Heart left ventricle (tissue), 16 donors: Measurements from ENCODE around the gene NKAIN2. TPM values are rescaled to one million over a fixed set of nuclear protein-coding genes. Genes with fewer than 3 reads are reported as not detected.

Experiments
- ATAC-seq, 4 donors: fragments of 200-7000 bp; cut with Tn5 transposase; one replicate each; pipeline ENCODE4 v1.9.1; 2020 to 2022; ENCODE audit warnings: moderate library complexity in 4 of 4, mild to moderate bottlenecking in 3 of 4, moderate number of reproducible peaks in 1 of 4
- DNase-seq, 5 donors: peaks; one replicate each; pipeline ENCODE4 v3.0.0-alpha.2; 2020
- H3K27ac ChIP-seq, 12 donors: fragments of 200-600 bp; sonication (generic) in 4 of 12; one replicate each; pipeline versions ENCODE4 v1.5.0 to v1.8.0; 2016 to 2022; ENCODE audit warnings: mild to moderate bottlenecking in 2 of 12
- H3K27me3 ChIP-seq, 9 donors: fragments of 200-600 bp; sonication (generic) in 2 of 9; one replicate each; pipeline versions ENCODE4 v1.5.1 to v1.8.0; 2016 to 2022; ENCODE audit warnings: mild to moderate bottlenecking in 3 of 9
- H3K36me3 ChIP-seq, 9 donors: fragments of 200-600 bp; sonication (generic) in 2 of 9; one replicate each; pipeline versions ENCODE4 v1.5.0 to v1.8.0; 2018 to 2022; ENCODE audit warnings: mild to moderate bottlenecking in 2 of 9
- H3K4me1 ChIP-seq, 12 donors: fragments of 200-600 bp; sonication (generic) in 4 of 12; one replicate each; pipeline versions ENCODE4 v1.5.0 to v1.8.0; 2016 to 2022; ENCODE audit warnings: mild to moderate bottlenecking in 3 of 12
- H3K4me3 ChIP-seq, 12 donors: fragments of 200-600 bp; sonication (generic) in 4 of 12; one replicate each; pipeline versions ENCODE4 v1.5.0 to v1.8.0; 2017 to 2022; ENCODE audit warnings: mild to moderate bottlenecking in 9 of 12, moderate library complexity in 4 of 12
- H3K9me3 ChIP-seq, 12 donors: fragments of 200-600 bp; sonication (generic) in 4 of 12; one replicate each; pipeline versions ENCODE4 v1.5.0 to v1.8.0; 2016 to 2022; ENCODE audit warnings: mild to moderate bottlenecking in 1 of 12
- CTCF ChIP-seq, 12 donors: fragments of 200-600 bp; sonication (generic) in 4 of 12; IDR thresholded peaks; one replicate each; pipeline versions ENCODE4 v1.5.0 to v1.8.0; 2018 to 2022; ENCODE audit warnings: antibody characterized with exemption in 12 of 12, mild to moderate bottlenecking in 5 of 12
- POLR2A ChIP-seq, 2 donors: fragments of 450-650 bp; IDR thresholded peaks; one replicate each; pipeline ENCODE4 v1.6.1; 2017; ENCODE audit warnings: antibody characterized with exemption in 2 of 2, mild to moderate bottlenecking in 2 of 2, moderate library complexity in 2 of 2
- WGBS, 4 donors: extraction: QIAGEN DNeasy Blood & Tissue Kit in 2 of 4; methylation state at CpG; one replicate each; pipeline versions ENCODE4 v1.1.5 to v1.1.7; 2013 to 2018; 5-methylcytosine and 5-hydroxymethylcytosine counted together
- intact Hi-C, 10 donors: fragments of 100-400 bp; cut with DNase I; formaldehyde crosslinking; loops; one replicate each; pipeline versions ENCODE4 v1.11.1 to v1.14.2; 2022
- polyA plus RNA-seq, 2 donors: library from polyadenylated mRNA; stranded (reverse); fragments of 200-250 nt; gene quantifications; one replicate each; pipeline ENCODE4 v1.2.3, GENCODE V29; 2013
- total RNA-seq, 9 donors: library from RNA; depleted of rRNA in 2 of 9; stranded (reverse); fragments of >200 nt in 2 of 9; fragmentation: NEBNext Ultra II Directional in 3 of 9; extraction: Animal tissue kit (Norgen Biotek cat#: 25700) in 3 of 9; gene quantifications; one replicate each; pipeline versions ENCODE4 v1.1.0 to v1.2.4, GENCODE V29; 2016 to 2023
- donor health status: ischemic (EF 13 %, LVEDD 7.1; RV severe dilation, severe dysfunction).
- donor health status: healthy with polysubstance abuse.
- donor health status: DM: no; HTN: yes; CAD: no.
- donor health status: DM: no; HTN: no; CAD: no.
- donor health status: ischemic (EF 25% LVEDD 6.9; RV normal size, moderate dysfunction).
- donor health status: ischemic (EF 25% LVEDD 5.7; RV mildly dilated, moderate dysfunction).
- donor health status: healthy.
- donor health status: DM: yes; HTN: yes; CAD: no.
- donor health status: ischemic (EF 35%, LVEDD 5.7; RV mildly dilated, moderate dysfunction).
- donor health status: nonischemic (EF 11% LVEDD 7.7; RV severe dilation, severe dysfunction).
- donor health status: DM: yes; HTN: yes; CAD: no.
- donor health status: PGD.
- donor health status: ischemic (EF 29% LVEDD 5.4; RV normal size, mild dysfunction).
- donor health status: nonischemic (EF 23%, LVEDD 6.1; RV moderate dilation, normal function).

The NKAIN2 gene
- total and polyA plus RNA-seq, 11 donors = 0.19 to 0.83 (median 0.33) TPM; not detected in 2

- Histone ChIP-seq H3K9me3 (no peaks in the 10 kb centered on the region), H3K36me3 (no peaks in the 10 kb centered on the region), H3K27me3 (no peaks in the 10 kb centered on the region), H3K4me3 (no peak overlapping the region), H3K4me1 (no peaks in the 10 kb centered on the region), H3K27ac (no peak overlapping the region)
- ATAC-seq (no peak), DNase-seq (no peak)
- no peak for TF ChIP-seq CTCF (IDR thresholded peaks at IDR 0.05)
- TF ChIP-seq POLR2A (IDR thresholded peaks at IDR 0.05) = no peak
- intact Hi-C loops = loop anchor here in 1 of 10 donors (5.0 kb wide), 1 partner anchor 34 kb away; no protein-coding TSS in a partner anchor
- WGBS, 4 donors = 73 to 90% (median 80%) methylated on average over 2 of the region's 2 CpGs
Measured at GRCh38 chr6:123897965-123898364, 94.3 kb downstream of the NKAIN2 start.

GRCh38 chr6:123898665-123899064 is 95.0 kb downstream of the NKAIN2 start:
- H3K4me3 ChIP-seq = no peak overlapping the region
- intact Hi-C loops = loop anchor here in 1 of 10 donors (5.0 kb wide), 1 partner anchor 34 kb away; no protein-coding TSS in a partner anchor
- TF ChIP-seq POLR2A (IDR thresholded peaks at IDR 0.05) = no peak
- TF ChIP-seq CTCF (IDR thresholded peaks at IDR 0.05) = no peak
- no peaks in the 10 kb centered on the region for H3K9me3 ChIP-seq
- H3K4me1 ChIP-seq = no peaks in the 10 kb centered on the region
- no peaks in the 10 kb centered on the region for H3K36me3 ChIP-seq
- no peak overlapping the region for H3K27ac ChIP-seq
- H3K27me3 ChIP-seq = no peaks in the 10 kb centered on the region
- DNase-seq (no peak), ATAC-seq (no peak)
- WGBS, 4 donors = 65 to 75% (median 69%) methylated on average over 1 of the region's 1 CpG

- Histone ChIP-seq H3K27ac (no peak overlapping the region), H3K27me3 (no peaks in the 10 kb centered on the region), H3K9me3 (no peaks in the 10 kb centered on the region), H3K36me3 (no peaks in the 10 kb centered on the region), H3K4me1 (no peaks in the 10 kb centered on the region), H3K4me3 (no peak overlapping the region)
- DNase-seq (no peak), ATAC-seq (no peak)
- TF ChIP-seq CTCF (IDR thresholded peaks at IDR 0.05) (no peak), POLR2A (IDR thresholded peaks at IDR 0.05) (no peak)
- intact Hi-C loops = loop anchor here in 1 of 10 donors (5.0 kb wide), 1 partner anchor 33 kb away; no protein-coding TSS in a partner anchor
- 88 to 91% (median 90%) methylated on average over 6 of the region's 6 CpGs for WGBS, 4 donors
Measured at GRCh38 chr6:123899745-123900144, 96.1 kb downstream of the NKAIN2 start.

GRCh38 chr6:123901436-123901835 is 97.8 kb downstream of the NKAIN2 start:
- H3K9me3 ChIP-seq = no peaks in the 10 kb centered on the region
- TF ChIP-seq POLR2A (IDR thresholded peaks at IDR 0.05) (no peak), CTCF (IDR thresholded peaks at IDR 0.05) (no peak)
- 49 to 82% (median 77%) methylated on average over 2 of the region's 2 CpGs for WGBS, 4 donors
- ATAC-seq (no peak), DNase-seq (no peak)
- intact Hi-C loops = no loop called here
- H3K4me3 ChIP-seq = no peak overlapping the region
- no peak overlapping the region for H3K27ac ChIP-seq
- no peaks in the 10 kb centered on the region for H3K36me3 ChIP-seq
- no peaks in the 10 kb centered on the region for H3K4me1 ChIP-seq
- H3K27me3 ChIP-seq = no peaks in the 10 kb centered on the region
